Measurements from ENCODE around the gene DTNB.

DTNB gene

DNA sequence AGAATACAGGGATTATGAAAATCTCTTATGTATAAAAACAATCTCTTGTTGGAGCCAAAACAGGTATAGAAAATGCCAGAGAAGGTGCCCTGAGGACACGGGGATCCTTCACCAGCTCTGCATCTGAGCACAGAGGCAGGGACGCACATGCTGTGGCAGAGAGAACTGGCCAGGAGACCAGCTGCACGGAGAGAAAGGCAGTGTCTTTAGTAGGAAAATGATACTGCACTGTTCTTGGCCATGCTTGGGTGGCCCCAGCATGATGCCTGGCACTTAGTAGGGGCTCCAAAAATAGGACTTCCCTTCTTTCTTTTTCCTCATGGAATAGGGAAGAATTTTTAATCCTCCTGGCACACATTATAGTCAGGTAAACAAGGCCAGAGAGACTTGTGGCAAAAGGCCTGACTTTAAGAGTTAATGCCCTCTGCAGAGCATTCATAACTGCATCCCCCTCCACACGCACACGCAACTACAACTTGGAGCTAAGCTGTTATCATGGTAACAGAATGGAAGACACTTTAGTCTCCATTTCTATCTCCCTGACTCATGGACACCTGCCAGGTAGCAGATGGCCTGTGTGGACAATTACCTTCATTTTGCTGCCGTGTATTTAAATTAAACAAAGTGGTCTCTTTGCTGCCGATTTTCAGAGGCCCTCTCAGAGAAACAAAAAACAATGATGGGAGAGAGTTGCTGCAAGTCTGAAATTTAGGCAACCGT lies 271.9 kb downstream of the DTNB start:
- TF ChIP-seq, protein P1, sequence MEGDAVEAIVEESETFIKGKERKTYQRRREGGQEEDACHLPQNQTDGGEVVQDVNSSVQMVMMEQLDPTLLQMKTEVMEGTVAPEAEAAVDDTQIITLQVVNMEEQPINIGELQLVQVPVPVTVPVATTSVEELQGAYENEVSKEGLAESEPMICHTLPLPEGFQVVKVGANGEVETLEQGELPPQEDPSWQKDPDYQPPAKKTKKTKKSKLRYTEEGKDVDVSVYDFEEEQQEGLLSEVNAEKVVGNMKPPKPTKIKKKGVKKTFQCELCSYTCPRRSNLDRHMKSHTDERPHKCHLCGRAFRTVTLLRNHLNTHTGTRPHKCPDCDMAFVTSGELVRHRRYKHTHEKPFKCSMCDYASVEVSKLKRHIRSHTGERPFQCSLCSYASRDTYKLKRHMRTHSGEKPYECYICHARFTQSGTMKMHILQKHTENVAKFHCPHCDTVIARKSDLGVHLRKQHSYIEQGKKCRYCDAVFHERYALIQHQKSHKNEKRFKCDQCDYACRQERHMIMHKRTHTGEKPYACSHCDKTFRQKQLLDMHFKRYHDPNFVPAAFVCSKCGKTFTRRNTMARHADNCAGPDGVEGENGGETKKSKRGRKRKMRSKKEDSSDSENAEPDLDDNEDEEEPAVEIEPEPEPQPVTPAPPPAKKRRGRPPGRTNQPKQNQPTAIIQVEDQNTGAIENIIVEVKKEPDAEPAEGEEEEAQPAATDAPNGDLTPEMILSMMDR (IDR thresholded peaks at IDR 0.05; ENCODE audit: borderline replicate concordance, control extremely low read depth, extremely low read depth, insufficient read depth, missing control alignments), result no peak
- in situ Hi-C loops (cut with MboI; ENCODE audit: low sequenced_read_pairs, unreplicated experiment), result no loop called here
- DNase-seq (ENCODE audit: low spot score), result no peak

DNA sequence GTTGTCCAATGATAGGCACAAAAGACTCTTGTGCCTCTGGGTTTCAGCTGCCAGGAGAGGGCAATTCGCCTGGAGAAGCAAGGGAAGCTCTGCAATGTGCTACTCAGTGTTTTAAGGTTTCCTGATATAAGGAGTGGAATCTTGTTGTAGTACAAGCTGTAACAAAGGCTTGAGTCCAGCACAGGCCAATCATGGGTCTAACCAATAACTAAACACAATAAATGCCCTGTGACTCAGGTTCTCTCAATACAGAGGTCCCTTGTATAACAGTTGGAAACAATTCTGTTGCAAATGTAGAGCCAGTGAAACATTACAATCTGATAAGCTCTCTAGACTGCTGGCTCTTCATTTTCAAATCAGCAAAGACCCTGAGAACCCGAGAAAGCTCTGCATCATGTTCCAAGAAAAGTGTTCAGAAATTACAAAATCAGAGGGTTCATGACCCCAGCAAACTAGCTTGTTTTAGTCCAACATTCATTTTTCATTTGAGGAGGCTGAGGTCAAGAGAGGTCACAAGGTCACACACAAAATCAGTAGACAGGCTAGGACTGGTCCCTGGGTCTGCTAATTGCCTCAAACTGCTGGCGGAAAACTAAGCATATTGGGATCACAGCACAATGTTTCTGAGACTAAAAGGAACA lies 272.7 kb downstream of the DTNB start:
- TF ChIP-seq, protein P1 (IDR thresholded peaks at IDR 0.05; ENCODE audit: borderline replicate concordance, control extremely low read depth, extremely low read depth, insufficient read depth, missing control alignments), result no peak
- no peak for DNase-seq (ENCODE audit: low spot score)
- in situ Hi-C loops (cut with MboI; ENCODE audit: low sequenced_read_pairs, unreplicated experiment), result no loop called here

DNA sequence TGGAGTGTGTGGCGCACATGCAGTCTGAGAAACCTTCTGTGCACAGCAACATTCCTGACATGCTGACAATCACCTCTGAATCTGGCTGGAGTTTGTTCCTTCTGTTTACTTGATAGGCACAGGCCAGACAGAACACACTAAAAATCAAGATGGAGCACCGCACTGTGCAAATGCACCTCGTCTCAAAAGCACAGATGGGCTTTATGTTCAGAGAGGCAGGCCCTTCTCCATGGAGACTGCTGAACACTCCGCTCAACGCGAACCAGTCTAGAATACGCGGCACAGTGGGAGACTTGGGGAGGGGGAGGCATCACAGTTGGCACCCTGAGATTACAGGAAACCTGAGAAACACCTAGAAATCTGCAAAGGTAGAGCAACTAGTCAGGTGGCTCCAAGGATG lies 273.2 kb downstream of the DTNB start:
- in situ Hi-C loops (cut with MboI; ENCODE audit: low sequenced_read_pairs, unreplicated experiment), result no loop called here

DNA sequence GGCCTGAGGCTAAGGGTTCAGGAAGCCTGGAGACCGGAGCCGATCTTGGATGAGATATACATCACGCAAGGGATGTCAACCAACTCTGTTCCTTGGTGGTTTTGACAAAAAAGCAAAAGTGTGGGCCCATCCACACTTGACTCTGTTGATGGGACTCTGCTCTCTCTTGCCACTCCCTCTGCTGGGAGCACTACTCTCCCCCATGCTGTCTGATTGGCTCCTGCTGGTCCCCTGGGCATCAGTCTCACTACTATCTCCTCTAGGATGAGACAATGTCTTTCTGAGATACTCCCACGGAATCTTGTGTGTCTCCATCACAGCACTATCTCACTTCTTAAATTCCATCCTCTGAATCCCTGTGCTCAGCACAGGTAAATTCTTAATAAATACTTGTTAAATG lies 274.8 kb downstream of the DTNB start:
- DNase-seq (ENCODE audit: low spot score), result no peak
- in situ Hi-C loops (cut with MboI; ENCODE audit: low sequenced_read_pairs, unreplicated experiment), result no loop called here
- TF ChIP-seq, protein P1 (IDR thresholded peaks at IDR 0.05; ENCODE audit: borderline replicate concordance, control extremely low read depth, extremely low read depth, insufficient read depth, missing control alignments), result no peak

More for the DNA sequence above, 273.2 kb downstream of the DTNB start:
- DNase-seq (ENCODE audit: low spot score), result no peak
- TF ChIP-seq, protein P1 (IDR thresholded peaks at IDR 0.05; ENCODE audit: borderline replicate concordance, control extremely low read depth, extremely low read depth, insufficient read depth, missing control alignments), result no peak

DNA sequence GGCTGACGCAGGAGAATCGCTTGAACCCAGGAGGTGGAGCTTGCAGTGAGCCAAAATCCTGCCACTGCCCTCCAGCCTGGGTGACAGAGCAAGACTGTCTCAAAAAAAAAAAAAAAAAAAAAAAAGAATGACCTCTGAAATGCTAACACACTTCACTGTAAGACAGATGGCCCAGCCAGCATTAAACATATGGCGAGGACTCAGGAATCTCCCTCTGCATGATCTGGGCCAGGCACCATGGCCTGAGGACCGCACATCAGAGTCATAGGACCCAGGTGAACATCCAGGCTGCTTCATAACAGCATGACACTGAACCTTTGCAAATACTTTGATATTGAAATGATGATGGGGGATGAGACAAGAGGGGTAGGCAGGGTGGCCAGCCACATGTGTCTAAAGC lies 275.6 kb downstream of the DTNB start:
- in situ Hi-C loops (cut with MboI; ENCODE audit: low sequenced_read_pairs, unreplicated experiment), result no loop called here
- no peak for DNase-seq (ENCODE audit: low spot score)
- TF ChIP-seq, protein P1 (IDR thresholded peaks at IDR 0.05; ENCODE audit: borderline replicate concordance, control extremely low read depth, extremely low read depth, insufficient read depth, missing control alignments), result no peak

DNA sequence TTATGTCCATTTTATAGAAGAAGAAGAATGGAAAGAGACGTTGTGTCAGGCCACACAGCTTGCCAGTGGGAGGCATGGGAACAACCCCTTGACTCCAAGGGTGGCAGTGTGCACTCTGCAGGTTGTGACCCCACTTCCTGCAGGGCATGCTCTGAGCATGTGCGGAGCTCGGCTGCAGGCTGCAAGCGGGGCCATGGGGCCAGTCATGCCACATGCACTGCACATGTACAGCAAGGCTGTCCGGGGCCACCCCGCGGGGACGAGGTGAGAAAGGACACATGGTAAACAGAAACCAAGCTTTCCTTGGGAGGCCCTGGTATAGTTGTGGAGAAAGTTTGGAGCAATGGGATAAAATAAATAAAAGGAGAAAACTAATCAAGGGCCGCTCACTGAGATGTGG lies 284.2 kb downstream of the DTNB start:
- in situ Hi-C loops (cut with MboI; ENCODE audit: low sequenced_read_pairs, unreplicated experiment), result no loop called here
- DNase-seq (ENCODE audit: low spot score), result no peak
- TF ChIP-seq, protein P1 (IDR thresholded peaks at IDR 0.05; ENCODE audit: borderline replicate concordance, control extremely low read depth, extremely low read depth, insufficient read depth, missing control alignments), result no peak
